Karpas-422 (cell line): ENCODE data around the gene ZYG11A. TPM values are rescaled to one million over a fixed set of nuclear protein-coding genes. Genes with fewer than 3 reads are reported as not detected.
"Not testable (repeated sequence)": the region's sequence is repeated elsewhere in the genome, so short reads cannot be mapped to it uniquely, and the experiment has no call there.

ENCODE experiments used
- DNase-seq: peaks from one replicate; pipeline ENCODE4 v3.0.0-alpha.2; 2015
- H2AFZ ChIP-seq: fragments of 200-600 bp; sonication (generic); 2 replicates; pipeline ENCODE4 v1.6.1; 2014; ENCODE audit warnings: antibody characterized with exemption, low read length, mixed read lengths
- H3K27ac ChIP-seq: fragments of 200-600 bp; sonication (generic); 2 replicates; pipeline ENCODE4 v1.5.1; 2014; ENCODE audit warnings: mild to moderate bottlenecking, low read length, moderate library complexity
- H3K27me3 ChIP-seq: fragments of 200-600 bp; sonication (generic); 2 replicates; pipeline ENCODE4 v1.6.1; 2014; ENCODE audit warnings: low read length, mixed read lengths
- H3K36me3 ChIP-seq: fragments of 200-600 bp; sonication (generic); 2 replicates; pipeline ENCODE4 v1.6.1; 2014; ENCODE audit warnings: low read length, mixed read lengths; ENCODE audit not compliant: insufficient read depth
- H3K4me1 ChIP-seq: fragments of 200-600 bp; sonication (generic); 2 replicates; pipeline ENCODE4 v1.6.1; 2014; ENCODE audit warnings: mild to moderate bottlenecking, low read length, mixed read lengths
- H3K4me2 ChIP-seq: fragments of 200-600 bp; sonication (generic); 2 replicates; pipeline ENCODE4 v1.6.1; 2014; ENCODE audit warnings: low read length, low read depth, mild to moderate bottlenecking; ENCODE audit not compliant: poor library complexity, severe bottlenecking
- H3K4me3 ChIP-seq: fragments of 200-600 bp; sonication (generic); 2 replicates; pipeline ENCODE4 v1.5.1; 2014; ENCODE audit warnings: mild to moderate bottlenecking, antibody characterized with exemption, low read length, mixed read lengths
- H3K79me2 ChIP-seq: fragments of 200-600 bp; sonication (generic); 2 replicates; pipeline ENCODE4 v1.6.1; 2014; ENCODE audit warnings: mild to moderate bottlenecking, low read length, mixed read lengths
- H3K9ac ChIP-seq: fragments of 200-600 bp; sonication (generic); 2 replicates; pipeline ENCODE4 v1.6.0; 2014; ENCODE audit warnings: low read length
- H3K9me2 ChIP-seq: fragments of 200-600 bp; sonication (generic), shearing (Covaris generic); replicated peaks from 2 replicates; pipeline ENCODE4 v1.6.0; 2014; ENCODE audit warnings: mild to moderate bottlenecking, low read length, moderate library complexity; ENCODE audit not compliant: insufficient read depth
- H3K9me3 ChIP-seq: fragments of 300-700, 200-600 bp; sonication (generic); 2 replicates; pipeline ENCODE4 v1.6.1; 2014; ENCODE audit warnings: low read length, mixed read lengths
- H4K20me1 ChIP-seq: fragments of 200-600 bp; sonication (generic); 2 replicates; pipeline ENCODE4 v1.6.1; 2014; ENCODE audit warnings: mild to moderate bottlenecking, antibody characterized with exemption, low read length, low read depth; ENCODE audit not compliant: insufficient read depth
- total RNA-seq: library from RNA; depleted of rRNA; stranded (reverse); fragments of >200 nt; shearing (Covaris generic); gene quantifications from 2 replicates; pipeline ENCODE4 v1.2.3, GENCODE V29; 2014; ENCODE audit warnings: low replicate concordance

ZYG11A gene
- total RNA-seq, 1 experiment from 2014 or later: not detected

- H3K4me2 ChIP-seq: no peak overlapping the region
- H2AFZ ChIP-seq: no peak overlapping the region
- H4K20me1 ChIP-seq: no peaks in the 10 kb centered on the region
- H3K79me2 ChIP-seq: no peaks in the 10 kb centered on the region
- DNase-seq: no peak
- H3K27me3 ChIP-seq: no peaks in the 10 kb centered on the region
- no peaks in the 10 kb centered on the region for H3K9me3 ChIP-seq
- no peaks in the 10 kb centered on the region for H3K36me3 ChIP-seq
- H3K9me2 ChIP-seq: no peaks in the 10 kb centered on the region
- H3K27ac ChIP-seq: no peak overlapping the region
- H3K4me1 ChIP-seq: no peaks in the 10 kb centered on the region
- H3K9ac ChIP-seq: no peak overlapping the region
- H3K4me3 ChIP-seq: no peak overlapping the region
Observed at GRCh38 chr1:52856026-52856425, 13.5 kb downstream of the ZYG11A start.

GRCh38 chr1:52857443-52857842 lies 14.9 kb downstream of the ZYG11A start:
- Histone ChIP-seq H4K20me1 (no peaks in the 10 kb centered on the region), H3K4me1 (no peaks in the 10 kb centered on the region), H3K27ac (no peak overlapping the region), H3K4me2 (no peak overlapping the region), H3K4me3 (no peak overlapping the region), H3K9ac (no peak overlapping the region), H2AFZ (no peak overlapping the region), H3K9me2 (no peaks in the 10 kb centered on the region), H3K9me3 (no peaks in the 10 kb centered on the region), H3K36me3 (no peaks in the 10 kb centered on the region), H3K79me2 (no peaks in the 10 kb centered on the region), H3K27me3 (no peaks in the 10 kb centered on the region)
- DNase-seq: no peak

- no peaks in the 10 kb centered on the region for H3K9me2 ChIP-seq
- H2AFZ ChIP-seq: no peak overlapping the region
- DNase-seq: no peak
Observed at GRCh38 chr1:52862666-52863458, 20.3 kb downstream of the ZYG11A start.

GRCh38 chr1:52867087-52867863 lies 24.7 kb downstream of the ZYG11A start:
- Histone ChIP-seq H3K9ac (no peak overlapping the region), H3K79me2 (no peaks in the 10 kb centered on the region), H3K4me1 (no peaks in the 10 kb centered on the region), H3K27me3 (no peaks in the 10 kb centered on the region), H3K4me2 (no peak overlapping the region), H3K27ac (no peak overlapping the region), H3K4me3 (no peak overlapping the region), H4K20me1 (no peaks in the 10 kb centered on the region), H3K9me3 (no peaks in the 10 kb centered on the region), H3K9me2 (no peaks in the 10 kb centered on the region), H2AFZ (no peak overlapping the region), H3K36me3 (no peaks in the 10 kb centered on the region)
- no peak for DNase-seq

More at GRCh38 chr1:52862666-52863458, 20.3 kb downstream of the ZYG11A start:
- H3K9me3 ChIP-seq: no peaks in the 10 kb centered on the region
- H3K4me2 ChIP-seq: no peak overlapping the region
- H3K27me3 ChIP-seq: no peaks in the 10 kb centered on the region
- no peaks in the 10 kb centered on the region for H3K4me1 ChIP-seq
- no peak overlapping the region for H3K9ac ChIP-seq
- no peak overlapping the region for H3K27ac ChIP-seq
- no peaks in the 10 kb centered on the region for H4K20me1 ChIP-seq
- no peaks in the 10 kb centered on the region for H3K79me2 ChIP-seq
- H3K4me3 ChIP-seq: no peak overlapping the region
- no peaks in the 10 kb centered on the region for H3K36me3 ChIP-seq

- not testable (repeated sequence) for H3K27me3 ChIP-seq
Observed at GRCh38 chr1:52869727-52870126, 27.2 kb downstream of the ZYG11A start.

GRCh38 chr1:52876843-52877242 lies 34.3 kb downstream of the ZYG11A start:
- H3K36me3 ChIP-seq: no peaks in the 10 kb centered on the region
- no peaks in the 10 kb centered on the region for H3K4me1 ChIP-seq
- no peaks in the 10 kb centered on the region for H3K9me3 ChIP-seq
- no peak overlapping the region for H3K27ac ChIP-seq
- DNase-seq: no peak
- no peaks in the 10 kb centered on the region for H4K20me1 ChIP-seq
- no peaks in the 10 kb centered on the region for H3K27me3 ChIP-seq
- no peak overlapping the region for H3K4me3 ChIP-seq
- H3K79me2 ChIP-seq: no peaks in the 10 kb centered on the region
- H2AFZ ChIP-seq: no peak overlapping the region
- no peaks in the 10 kb centered on the region for H3K9me2 ChIP-seq
- H3K4me2 ChIP-seq: no peak overlapping the region
- no peak overlapping the region for H3K9ac ChIP-seq

More at GRCh38 chr1:52869727-52870126, 27.2 kb downstream of the ZYG11A start:
- H3K79me2 ChIP-seq, H3K4me2 ChIP-seq, H3K9me3 ChIP-seq, DNase-seq, H3K4me1 ChIP-seq, H4K20me1 ChIP-seq, H3K27ac ChIP-seq, H3K9me2 ChIP-seq, H3K9ac ChIP-seq, H3K36me3 ChIP-seq, H3K4me3 ChIP-seq, H2AFZ ChIP-seq: not testable (repeated sequence)

- Histone ChIP-seq H3K27me3 (no peaks in the 10 kb centered on the region), H3K79me2 (no peaks in the 10 kb centered on the region), H3K9me2 (no peaks in the 10 kb centered on the region), H3K4me2 (no peak overlapping the region), H3K27ac (no peak overlapping the region), H3K4me1 (no peaks in the 10 kb centered on the region), H3K36me3 (no peaks in the 10 kb centered on the region), H2AFZ (no peak overlapping the region), H4K20me1 (no peaks in the 10 kb centered on the region), H3K9ac (no peak overlapping the region), H3K4me3 (no peak overlapping the region), H3K9me3 (no peaks in the 10 kb centered on the region)
- DNase-seq: no peak
Observed at GRCh38 chr1:52877554-52877953, 35.0 kb downstream of the ZYG11A start.

- H3K9me3 ChIP-seq: no peaks in the 10 kb centered on the region
- no peak overlapping the region for H3K9ac ChIP-seq
- H3K27ac ChIP-seq: no peak overlapping the region
- no peaks in the 10 kb centered on the region for H4K20me1 ChIP-seq
- H2AFZ ChIP-seq: no peak overlapping the region
- no peaks in the 10 kb centered on the region for H3K4me1 ChIP-seq
- H3K9me2 ChIP-seq: no peaks in the 10 kb centered on the region
- H3K27me3 ChIP-seq: no peaks in the 10 kb centered on the region
- no peaks in the 10 kb centered on the region for H3K79me2 ChIP-seq
- no peak overlapping the region for H3K4me2 ChIP-seq
- H3K4me3 ChIP-seq: no peak overlapping the region
- DNase-seq: no peak
- no peaks in the 10 kb centered on the region for H3K36me3 ChIP-seq
Observed at GRCh38 chr1:52880206-52880605, 37.6 kb downstream of the ZYG11A start.
